Measurements from ENCODE around the gene MACF1. TPM values are rescaled to one million over a fixed set of nuclear protein-coding genes. Genes with fewer than 3 reads are reported as not detected.

Gene MACF1
- total RNA-seq, 1 experiment from 2014 or later: 190 TPM

DNA sequence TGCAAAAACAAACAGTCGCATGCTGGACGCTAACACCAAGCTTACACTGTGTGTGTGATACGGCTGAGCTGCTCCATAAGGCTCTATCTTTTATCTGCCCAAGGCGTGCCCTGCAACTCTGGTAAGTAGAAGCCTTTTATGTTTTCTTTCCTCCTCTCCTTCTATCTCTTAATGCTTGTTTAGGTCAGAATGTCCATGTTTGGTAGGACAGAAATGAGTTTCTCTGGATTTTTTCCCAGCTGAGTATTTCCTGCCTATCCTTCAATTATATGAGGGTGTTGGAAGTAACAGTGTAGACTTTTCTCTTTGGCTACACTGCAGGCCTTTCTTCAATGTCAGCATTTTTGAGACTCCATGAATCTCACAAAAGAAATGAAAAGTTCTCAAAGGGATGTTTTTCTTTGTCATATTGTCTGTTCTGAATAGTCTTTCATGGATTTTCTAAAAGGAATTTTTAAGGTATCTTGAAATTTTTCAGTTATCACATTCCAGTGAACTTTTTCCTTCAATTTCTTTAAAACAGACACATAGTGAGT is 124.2 kb downstream of the MACF1 start:
- Histone ChIP-seq H4K8ac (replicated peaks; ENCODE audit: insufficient read length, low read depth, low read length) (no peak overlapping the region), H3K9ac (ENCODE audit: extremely low read depth, insufficient read length, low read length) (no peak overlapping the region), H2BK5ac (ENCODE audit: insufficient read length, low read length) (no peak overlapping the region), H3K14ac (ENCODE audit: insufficient read depth, low read length) (no peak overlapping the region), H3K79me1 (ENCODE audit: insufficient read depth, low read depth, low read length, poor library complexity, severe bottlenecking) (no peaks in the 10 kb centered on the region), H3K4me2 (ENCODE audit: insufficient read depth, insufficient read length, low read length) (no peak overlapping the region), H2AK5ac (ENCODE audit: insufficient read length, low read length) (no peak overlapping the region), H4K20me1 (ENCODE audit: control insufficient read depth, insufficient read depth, insufficient read length) (no peaks in the 10 kb centered on the region), H2BK20ac (ENCODE audit: low read depth, low read length, poor library complexity, severe bottlenecking) (no peak overlapping the region), H4K91ac (ENCODE audit: insufficient read length, low read depth, low read length) (no peak overlapping the region), H3K23ac (ENCODE audit: insufficient read length, low read depth, low read length) (no peak overlapping the region), H3K27ac (ENCODE audit: insufficient read length, low read depth, low read length) (no peak overlapping the region), H3K9me3 (ENCODE audit: control insufficient read depth, low read depth, low read length) (no peaks in the 10 kb centered on the region), H3K56ac (ENCODE audit: insufficient read length, low read depth, low read length) (no peak overlapping the region), H3K4me1 (ENCODE audit: insufficient read depth, low read length) (no peaks in the 10 kb centered on the region), H3T11ph (ENCODE audit: low read length) (no peak overlapping the region), H2BK120ac (ENCODE audit: low read depth, low read length, poor library complexity, severe bottlenecking) (no peak overlapping the region), H4K5ac (ENCODE audit: insufficient read length, low read depth, low read length) (no peak overlapping the region), H2BK12ac (ENCODE audit: insufficient read length, low read depth, low read length) (no peak overlapping the region), H2AFZ (ENCODE audit: low read length) (no peak overlapping the region), H3K4ac (ENCODE audit: low read depth, low read length) (no peak overlapping the region), H3K18ac (ENCODE audit: insufficient read length, low read depth, low read length) (no peak overlapping the region), H3K23me2 (ENCODE audit: insufficient read length, low read depth, low read length, poor library complexity, severe bottlenecking) (no peaks in the 10 kb centered on the region), H3K79me2 (ENCODE audit: insufficient read depth, low read length) (no peaks in the 10 kb centered on the region), H2BK15ac (ENCODE audit: low read depth, low read length) (no peak overlapping the region), H3K27me3 (ENCODE audit: insufficient read depth, low read length) (no peaks in the 10 kb centered on the region)
- no peak for DNase-seq
- TF ChIP-seq, protein P1, sequence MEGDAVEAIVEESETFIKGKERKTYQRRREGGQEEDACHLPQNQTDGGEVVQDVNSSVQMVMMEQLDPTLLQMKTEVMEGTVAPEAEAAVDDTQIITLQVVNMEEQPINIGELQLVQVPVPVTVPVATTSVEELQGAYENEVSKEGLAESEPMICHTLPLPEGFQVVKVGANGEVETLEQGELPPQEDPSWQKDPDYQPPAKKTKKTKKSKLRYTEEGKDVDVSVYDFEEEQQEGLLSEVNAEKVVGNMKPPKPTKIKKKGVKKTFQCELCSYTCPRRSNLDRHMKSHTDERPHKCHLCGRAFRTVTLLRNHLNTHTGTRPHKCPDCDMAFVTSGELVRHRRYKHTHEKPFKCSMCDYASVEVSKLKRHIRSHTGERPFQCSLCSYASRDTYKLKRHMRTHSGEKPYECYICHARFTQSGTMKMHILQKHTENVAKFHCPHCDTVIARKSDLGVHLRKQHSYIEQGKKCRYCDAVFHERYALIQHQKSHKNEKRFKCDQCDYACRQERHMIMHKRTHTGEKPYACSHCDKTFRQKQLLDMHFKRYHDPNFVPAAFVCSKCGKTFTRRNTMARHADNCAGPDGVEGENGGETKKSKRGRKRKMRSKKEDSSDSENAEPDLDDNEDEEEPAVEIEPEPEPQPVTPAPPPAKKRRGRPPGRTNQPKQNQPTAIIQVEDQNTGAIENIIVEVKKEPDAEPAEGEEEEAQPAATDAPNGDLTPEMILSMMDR (conservative IDR thresholded peaks at IDR 0.05): no peak
- no CpG with 5 or more reads among the region's 4 CpGs for WGBS (ENCODE audit: extremely low coverage, insufficient read length, low lambda C conversion rate)
- Mint-ChIP-seq H3K9me3 (no peaks in the 10 kb centered on the region), H3K36me3 (ENCODE audit: insufficient read depth in 1 of 3, low read depth in 3 of 3) (peaks cover 9 to 61% (median 48%) of the 10 kb centered on the region in 3 experiments; a peak in 6 of 7 replicates), H3K27me3 (ENCODE audit: low read depth) (no peaks in the 10 kb centered on the region), H3K4me1 (no peaks in the 10 kb centered on the region), H3K27ac (peak overlapping the region in 1 of 3 experiments; percentile 39; a peak in 2 of 7 replicates), H3K4me3 (no peak overlapping the region)
